Keratinocyte (primary cell): ENCODE measurements around the gene PSMD2. TPM values are rescaled to one million over a fixed set of nuclear protein-coding genes. Genes with fewer than 3 reads are reported as not detected.

Source experiments
- DNase-seq: peaks from one replicate; pipeline ENCODE4 v3.0.0-alpha.2; 2011; ENCODE audit warnings: low read depth, missing footprints, low spot score
- FAIRE-seq: peaks from 2 replicates; lab custom pipeline; 2011; peaks lifted over from hg19 to GRCh38; lab: Jason Lieb, UNC
- H2AFZ ChIP-seq: 2 replicates; pipeline ENCODE4 v1.6.0; 2012; ENCODE audit warnings: low read length, control low read depth, inconsistent platforms; ENCODE audit not compliant: control insufficient read depth
- H3K27ac ChIP-seq: 2 replicates; pipeline ENCODE4 v1.5.1; 2011; ENCODE audit warnings: low read length; ENCODE audit not compliant: control insufficient read depth, insufficient read depth
- H3K27me3 ChIP-seq: 3 replicates; pipeline ENCODE4 v1.6.0; 2011; ENCODE audit warnings: low read length; ENCODE audit not compliant: control insufficient read depth, insufficient read depth; ENCODE audit errors: extremely low read depth
- H3K36me3 ChIP-seq, 2 experiments: 2 replicates in 1 of 2; 3 replicates in 1 of 2; pipeline ENCODE4 v1.5.1; 2011; ENCODE audit warnings: low read length in 2 of 2, mild to moderate bottlenecking in 1 of 2; ENCODE audit not compliant: control insufficient read depth in 2 of 2, insufficient read depth in 2 of 2; ENCODE audit errors: extremely low read depth in 1 of 2
- H3K4me1 ChIP-seq: 3 replicates; pipeline ENCODE4 v1.5.1; 2011; ENCODE audit warnings: low read length; ENCODE audit not compliant: control insufficient read depth, insufficient read depth; ENCODE audit errors: extremely low read depth
- H3K4me2 ChIP-seq: 3 replicates; pipeline ENCODE4 v1.6.0; 2011; ENCODE audit warnings: low read depth, low read length; ENCODE audit not compliant: control insufficient read depth, insufficient read depth; ENCODE audit errors: extremely low read depth
- H3K4me3 ChIP-seq, 3 experiments: fragments of 200-600 bp in 1 of 3; sonication (generic) in 1 of 3; 2 replicates in 2 of 3; 3 replicates in 1 of 3; pipeline ENCODE4 v1.5.1; 2011 to 2016; ENCODE audit warnings: low read length in 3 of 3, mild to moderate bottlenecking in 3 of 3, control low read depth in 2 of 3, inconsistent platforms in 1 of 3, low read depth in 1 of 3, mixed read lengths in 1 of 3, mixed run types in 1 of 3, moderate library complexity in 1 of 3; ENCODE audit not compliant: control insufficient read depth in 2 of 3, insufficient read depth in 2 of 3; ENCODE audit errors: extremely low read depth in 1 of 3
- H3K79me2 ChIP-seq: 2 replicates; pipeline ENCODE4 v1.6.0; 2012; ENCODE audit warnings: low read length; ENCODE audit not compliant: control insufficient read depth, insufficient read depth
- H3K9ac ChIP-seq: 3 replicates; pipeline ENCODE4 v1.6.0; 2011; ENCODE audit warnings: low read length; ENCODE audit not compliant: control insufficient read depth, insufficient read depth; ENCODE audit errors: extremely low read depth
- H3K9me1 ChIP-seq: 3 replicates; pipeline ENCODE4 v1.6.0; 2011; ENCODE audit warnings: low read length; ENCODE audit not compliant: control insufficient read depth, insufficient read depth; ENCODE audit errors: extremely low read depth
- H3K9me3 ChIP-seq: 2 replicates; pipeline ENCODE4 v1.5.1; 2012; ENCODE audit warnings: low read depth, low read length; ENCODE audit not compliant: control insufficient read depth
- H4K20me1 ChIP-seq: 3 replicates; pipeline ENCODE4 v1.6.0; 2011; ENCODE audit warnings: low read length; ENCODE audit not compliant: control insufficient read depth, insufficient read depth; ENCODE audit errors: extremely low read depth
- EZH2 ChIP-seq: IDR thresholded peaks from one replicate; pipeline ENCODE4 v1.6.1; 2012; ENCODE audit warnings: inconsistent platforms, mild to moderate bottlenecking, low read length, moderate library complexity
- dilution Hi-C: fragments of 300-500 bp; cut with MboI; formaldehyde crosslinking; loops from one replicate; pipeline ENCODE4 v1.7.0; 2020; ENCODE audit warnings: low sequenced_read_pairs; ENCODE audit not compliant: extremely low pct_ligation_motif_present
- polyA plus RNA-seq, 5 experiments: library from polyadenylated mRNA; depleted of rRNA in 3 of 5; stranded (reverse) in 3 of 5; stranded (forward) in 1 of 5; unstranded in 1 of 5; fragments of >200 nt; gene quantifications; 1 replicate in 1 of 5; 2 replicates in 3 of 5; 3 replicates in 1 of 5; pipeline versions ENCODE4 v1.2.1 to v1.2.3, GENCODE V29; 2011 to 2012; ENCODE audit warnings: missing spikeins in 2 of 5, low read depth in 1 of 5, low replicate concordance in 1 of 5
- TF ChIP-seq, protein P1 (sequence below), 3 experiments: IDR thresholded peaks in 1 of 3; conservative IDR thresholded peaks in 1 of 3; optimal IDR thresholded peaks in 1 of 3; 2 replicates in 2 of 3; 3 replicates in 1 of 3; pipeline versions ENCODE3 to v1.5.1; 2011; ENCODE audit warnings: low read length in 3 of 3, mild to moderate bottlenecking in 3 of 3, moderate library complexity in 2 of 3, control low read depth in 1 of 3, inconsistent platforms in 1 of 3; ENCODE audit not compliant: insufficient read depth in 2 of 3; ENCODE audit errors: extremely low read depth in 1 of 3

Gene PSMD2
- polyA plus RNA-seq, 1 donor (not counting 4 experiments of a cell fraction or from before 2014, with no cell fraction given) = 593 TPM

DNA sequence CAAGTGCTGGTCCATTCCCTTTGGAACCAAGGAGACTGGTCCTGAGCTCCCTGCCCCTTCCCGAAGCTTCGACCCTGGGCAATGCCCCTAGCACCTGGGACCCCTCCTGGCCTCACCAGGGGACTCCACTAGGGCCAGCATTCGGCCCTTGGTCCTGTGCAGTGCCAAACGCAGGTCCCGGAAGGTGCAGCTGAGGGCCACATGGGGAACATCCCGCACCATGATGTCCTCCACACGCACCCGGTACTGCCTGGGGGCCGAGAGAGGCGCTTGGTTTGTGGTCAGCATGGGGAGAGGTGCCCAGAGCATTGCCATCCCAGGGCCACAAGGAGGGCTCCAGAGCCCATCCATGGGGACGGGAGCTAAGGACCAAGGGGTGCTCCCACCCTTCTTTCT, 54.5 kb downstream of the PSMD2 start:
- DNase-seq (no peak), FAIRE-seq (no peak)
- Histone ChIP-seq H4K20me1 (no peaks in the 10 kb centered on the region), H3K4me2 (no peak overlapping the region), H3K4me1 (no peaks in the 10 kb centered on the region), H3K36me3 (peaks cover 4 to 16% of the 10 kb centered on the region in 2 experiments), H3K79me2 (no peaks in the 10 kb centered on the region), H3K27me3 (no peaks in the 10 kb centered on the region), H2AFZ (no peak overlapping the region), H3K9ac (no peak overlapping the region), H3K27ac (no peak overlapping the region), H3K9me1 (no peaks in the 10 kb centered on the region), H3K9me3 (no peaks in the 10 kb centered on the region), H3K4me3 (no peak overlapping the region)
- dilution Hi-C loops = no loop called here
- TF ChIP-seq, protein P1, sequence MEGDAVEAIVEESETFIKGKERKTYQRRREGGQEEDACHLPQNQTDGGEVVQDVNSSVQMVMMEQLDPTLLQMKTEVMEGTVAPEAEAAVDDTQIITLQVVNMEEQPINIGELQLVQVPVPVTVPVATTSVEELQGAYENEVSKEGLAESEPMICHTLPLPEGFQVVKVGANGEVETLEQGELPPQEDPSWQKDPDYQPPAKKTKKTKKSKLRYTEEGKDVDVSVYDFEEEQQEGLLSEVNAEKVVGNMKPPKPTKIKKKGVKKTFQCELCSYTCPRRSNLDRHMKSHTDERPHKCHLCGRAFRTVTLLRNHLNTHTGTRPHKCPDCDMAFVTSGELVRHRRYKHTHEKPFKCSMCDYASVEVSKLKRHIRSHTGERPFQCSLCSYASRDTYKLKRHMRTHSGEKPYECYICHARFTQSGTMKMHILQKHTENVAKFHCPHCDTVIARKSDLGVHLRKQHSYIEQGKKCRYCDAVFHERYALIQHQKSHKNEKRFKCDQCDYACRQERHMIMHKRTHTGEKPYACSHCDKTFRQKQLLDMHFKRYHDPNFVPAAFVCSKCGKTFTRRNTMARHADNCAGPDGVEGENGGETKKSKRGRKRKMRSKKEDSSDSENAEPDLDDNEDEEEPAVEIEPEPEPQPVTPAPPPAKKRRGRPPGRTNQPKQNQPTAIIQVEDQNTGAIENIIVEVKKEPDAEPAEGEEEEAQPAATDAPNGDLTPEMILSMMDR (optimal IDR thresholded peaks at IDR 0.05 in 1 of 3, IDR thresholded peaks at IDR 0.05 in 1 of 3, conservative IDR thresholded peaks at IDR 0.05 in 1 of 3; ENCODE audit: extremely low read depth in 1 of 3, insufficient read depth in 2 of 3, low read length in 3 of 3) = no peak
- no peak for TF ChIP-seq EZH2

DNA sequence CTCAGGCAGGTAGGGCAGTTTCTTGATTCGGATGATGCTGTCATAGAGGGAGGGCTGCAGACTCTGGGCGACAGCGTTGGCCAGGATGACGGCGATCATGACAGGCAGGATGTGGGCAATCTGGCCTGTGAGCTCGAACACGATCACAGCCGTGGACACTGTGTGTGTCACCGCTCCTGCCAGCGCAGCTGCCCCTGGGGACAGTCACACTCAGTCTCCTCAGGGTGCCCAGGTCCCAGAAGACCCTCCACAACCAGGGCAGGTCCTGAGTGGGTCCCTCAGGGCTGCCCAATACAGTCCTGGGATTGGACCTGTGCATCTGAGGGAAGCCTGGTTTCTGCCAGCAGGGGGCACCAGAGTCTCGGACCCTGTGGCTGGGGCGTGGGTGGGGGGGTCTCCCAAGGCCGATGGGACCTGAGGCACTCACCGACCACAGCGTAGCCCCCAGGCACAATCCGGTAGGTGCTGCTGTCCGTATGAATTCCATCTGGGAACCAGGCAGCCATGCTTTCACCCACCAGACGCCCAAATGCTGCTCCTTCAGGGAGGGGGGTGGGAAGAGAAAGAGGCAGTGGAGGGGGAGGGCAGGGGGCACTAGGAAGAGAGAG, 55.2 kb downstream of the PSMD2 start:
- Histone ChIP-seq H3K9me1 (no peaks in the 10 kb centered on the region), H3K4me2 (no peak overlapping the region), H3K79me2 (no peaks in the 10 kb centered on the region), H2AFZ (no peak overlapping the region), H3K27me3 (no peaks in the 10 kb centered on the region), H3K9me3 (no peaks in the 10 kb centered on the region), H3K4me3 (no peak overlapping the region), H3K36me3 (peaks cover 4 to 16% of the 10 kb centered on the region in 2 experiments), H3K27ac (no peak overlapping the region), H3K9ac (no peak overlapping the region), H4K20me1 (no peaks in the 10 kb centered on the region), H3K4me1 (no peaks in the 10 kb centered on the region)
- FAIRE-seq (no peak), DNase-seq (no peak)
- dilution Hi-C loops = no loop called here
- no peak for TF ChIP-seq EZH2
- TF ChIP-seq, protein P1 (optimal IDR thresholded peaks at IDR 0.05 in 1 of 3, IDR thresholded peaks at IDR 0.05 in 1 of 3, conservative IDR thresholded peaks at IDR 0.05 in 1 of 3; ENCODE audit: extremely low read depth in 1 of 3, insufficient read depth in 2 of 3, low read length in 3 of 3) = peak in 2 of 3 experiments; percentile 60 to 88
